ENCODE data around the gene CHRNB1.

Gene CHRNB1

DNA sequence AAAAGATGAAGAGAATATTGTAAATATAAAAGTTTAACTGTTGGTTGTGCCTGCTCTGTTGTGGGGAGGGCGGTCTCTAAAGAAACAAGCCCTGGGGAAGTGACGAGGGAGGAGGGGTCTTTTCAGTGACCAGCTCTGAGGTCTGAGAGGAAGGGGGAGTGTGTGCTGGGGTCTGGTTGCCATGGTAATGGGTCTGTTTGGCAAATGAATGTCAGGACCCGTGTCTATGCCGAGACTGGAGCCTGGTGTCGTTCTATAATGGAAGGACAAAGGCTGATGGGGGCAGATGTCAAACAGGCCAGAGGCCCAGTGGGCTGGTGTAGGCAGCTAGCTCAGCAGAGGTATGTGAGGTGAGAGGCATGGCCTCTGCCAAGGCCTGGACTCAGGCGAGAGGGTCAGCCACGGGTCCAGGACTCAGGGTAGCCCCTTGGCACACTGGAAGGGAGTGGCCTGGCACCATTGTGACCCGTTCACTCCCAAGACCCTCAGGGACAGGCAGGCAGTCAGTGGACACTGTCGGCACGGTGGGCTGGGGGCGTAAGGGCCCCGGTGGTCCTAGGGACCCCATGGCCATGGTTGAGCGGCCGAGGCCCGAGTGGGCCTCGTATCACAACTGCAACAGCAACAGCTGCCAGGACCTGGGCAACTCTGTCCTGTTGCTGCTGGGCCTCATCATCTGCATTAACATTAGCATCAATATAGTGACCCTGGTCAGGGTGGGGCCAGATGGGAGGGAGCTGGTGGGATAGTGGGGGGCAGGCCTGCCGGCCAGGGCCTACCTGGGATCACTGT, 24.8 kb upstream of the CHRNB1 start, which contains the start of gene SPEM1:
TSS of gene SPEM1 (plus strand) at position 506 of the 792 bp plus-strand sequence. CDS start at position 567, 61 bp downstream.
- TF ChIP-seq, protein P1, sequence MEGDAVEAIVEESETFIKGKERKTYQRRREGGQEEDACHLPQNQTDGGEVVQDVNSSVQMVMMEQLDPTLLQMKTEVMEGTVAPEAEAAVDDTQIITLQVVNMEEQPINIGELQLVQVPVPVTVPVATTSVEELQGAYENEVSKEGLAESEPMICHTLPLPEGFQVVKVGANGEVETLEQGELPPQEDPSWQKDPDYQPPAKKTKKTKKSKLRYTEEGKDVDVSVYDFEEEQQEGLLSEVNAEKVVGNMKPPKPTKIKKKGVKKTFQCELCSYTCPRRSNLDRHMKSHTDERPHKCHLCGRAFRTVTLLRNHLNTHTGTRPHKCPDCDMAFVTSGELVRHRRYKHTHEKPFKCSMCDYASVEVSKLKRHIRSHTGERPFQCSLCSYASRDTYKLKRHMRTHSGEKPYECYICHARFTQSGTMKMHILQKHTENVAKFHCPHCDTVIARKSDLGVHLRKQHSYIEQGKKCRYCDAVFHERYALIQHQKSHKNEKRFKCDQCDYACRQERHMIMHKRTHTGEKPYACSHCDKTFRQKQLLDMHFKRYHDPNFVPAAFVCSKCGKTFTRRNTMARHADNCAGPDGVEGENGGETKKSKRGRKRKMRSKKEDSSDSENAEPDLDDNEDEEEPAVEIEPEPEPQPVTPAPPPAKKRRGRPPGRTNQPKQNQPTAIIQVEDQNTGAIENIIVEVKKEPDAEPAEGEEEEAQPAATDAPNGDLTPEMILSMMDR (conservative IDR thresholded peaks at IDR 0.05; ENCODE audit: low read depth), result no peak
- POLR2A ChIA-PET (ENCODE audit: low non-redundant PET), result no interaction called here
- no peak for DNase-seq (ENCODE audit: low spot score)
- H3K27ac ChIP-seq, result no peak within 1 kb of the TSS
- CTCF ChIA-PET, result interaction anchor here (0.6 kb wide), 1 partner anchor 65 kb away, joined by 4 read pairs; no protein-coding TSS in a partner anchor

DNA sequence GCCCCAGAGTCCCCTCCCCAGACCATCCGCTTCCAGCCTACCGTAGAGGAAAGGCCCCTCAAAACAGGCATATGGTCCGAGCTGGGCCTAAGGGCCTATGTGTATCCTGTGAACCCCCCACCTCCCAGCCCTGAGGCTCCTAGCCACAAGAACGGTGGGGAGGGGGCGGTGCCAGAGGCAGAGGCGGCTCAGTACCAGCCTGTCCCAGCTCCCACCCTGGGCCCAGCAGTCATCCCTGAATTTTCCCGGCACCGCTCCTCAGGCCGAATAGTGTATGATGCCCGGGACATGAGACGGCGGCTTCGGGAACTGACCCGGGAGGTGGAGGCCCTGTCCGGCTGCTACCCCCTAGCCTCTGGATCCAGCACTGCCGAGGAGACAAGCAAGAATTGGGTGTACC, 23.7 kb upstream of the CHRNB1 start:
- TF ChIP-seq, protein P1 (conservative IDR thresholded peaks at IDR 0.05; ENCODE audit: low read depth), result no peak
- CTCF ChIA-PET, result no interaction called here
- POLR2A ChIA-PET (ENCODE audit: low non-redundant PET), result no interaction called here
- no peak for DNase-seq (ENCODE audit: low spot score)
- no peak overlapping the region for H3K27ac ChIP-seq

DNA sequence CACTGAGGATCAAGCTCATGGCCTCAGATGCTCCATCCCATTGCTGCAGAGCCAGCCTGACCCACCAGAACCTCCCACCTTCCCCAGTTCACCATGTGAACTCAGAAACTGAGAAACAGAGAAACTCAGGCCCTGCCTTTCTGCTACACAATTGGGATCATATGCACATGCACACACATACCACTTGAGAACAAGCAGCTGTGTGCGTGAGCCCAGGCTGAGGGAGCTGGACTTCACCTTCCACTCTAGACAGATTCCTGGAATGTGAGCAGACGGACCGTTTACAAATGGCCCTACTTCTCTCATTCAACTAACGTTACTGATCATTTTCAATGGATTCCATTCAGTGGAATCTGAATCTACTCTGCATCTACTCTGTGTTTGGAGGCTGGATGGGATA, 21.2 kb upstream of the CHRNB1 start:
- POLR2A ChIA-PET (ENCODE audit: low non-redundant PET), result interaction anchor here (0.6 kb wide), 1 partner anchor 16 kb away, joined by 3 read pairs; no protein-coding TSS in a partner anchor
- no peak overlapping the region for H3K27ac ChIP-seq
- DNase-seq (ENCODE audit: low spot score), result no peak
- TF ChIP-seq, protein P1 (conservative IDR thresholded peaks at IDR 0.05; ENCODE audit: low read depth), result no peak
- CTCF ChIA-PET, result interaction anchor here (0.6 to 0.8 kb wide), 2 partner anchors 11 to 623 kb away, joined by 3 to 4 read pairs; partner anchors contain the start of gene TMEM102

DNA sequence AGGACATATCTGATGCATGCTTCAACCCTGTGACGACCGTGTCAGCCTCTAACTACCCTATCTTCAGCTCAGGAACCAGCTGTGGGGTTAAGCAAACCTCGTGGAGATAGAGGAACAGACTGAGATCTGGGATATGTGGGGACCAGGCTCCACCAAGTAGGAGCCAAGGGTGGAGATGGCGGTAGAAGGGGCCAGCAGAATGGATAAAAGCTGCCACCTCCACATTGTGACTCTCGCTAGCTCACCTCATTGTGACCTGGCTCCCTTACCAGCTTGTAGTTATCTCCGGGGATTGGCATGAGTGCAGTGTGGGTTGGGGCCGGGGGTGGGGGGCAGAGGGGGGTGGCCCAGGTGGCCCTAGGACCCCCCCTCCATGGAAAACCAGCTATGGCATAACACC, 19.5 kb upstream of the CHRNB1 start, which contains the start of gene SPEM2:
TSS of gene SPEM2 (plus strand) at position 301 of the 400 bp plus-strand sequence. CDS start at position 374, 73 bp downstream.
- no peak for DNase-seq (ENCODE audit: low spot score)
- no peak within 1 kb of the TSS for H3K27ac ChIP-seq
- CTCF ChIA-PET, result interaction anchor here (0.7 to 1.0 kb wide), 2 partner anchors 69 to 81 kb away, joined by 3 read pairs; no protein-coding TSS in a partner anchor
- POLR2A ChIA-PET (ENCODE audit: low non-redundant PET), result no interaction called here
- TF ChIP-seq, protein P1 (conservative IDR thresholded peaks at IDR 0.05; ENCODE audit: low read depth), result no peak

DNA sequence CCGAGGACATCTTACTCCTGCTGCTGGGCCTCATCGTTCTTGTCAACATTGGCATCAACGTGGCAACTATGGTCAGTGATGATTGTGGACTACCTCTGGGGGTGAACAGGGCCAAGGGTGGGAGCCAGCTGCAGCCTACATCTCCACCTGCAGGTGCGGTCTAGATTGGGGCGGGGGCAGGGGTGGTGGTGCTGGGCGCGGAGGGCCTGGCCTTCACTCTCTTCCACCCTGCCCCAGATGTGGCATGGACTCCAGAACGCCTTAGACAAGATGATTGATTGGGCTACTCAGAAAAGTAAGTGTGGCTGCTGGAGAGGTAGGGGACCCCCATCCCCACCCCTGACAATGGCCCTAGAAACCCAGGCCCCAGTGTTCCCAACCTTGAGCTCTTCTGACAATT, 19.1 kb upstream of the CHRNB1 start:
- no peak for DNase-seq (ENCODE audit: low spot score)
- ChIA-PET POLR2A (ENCODE audit: low non-redundant PET) (no interaction called here), CTCF (interaction anchor here (1.0 kb wide), 1 partner anchor 69 kb away, joined by 3 read pairs; no protein-coding TSS in a partner anchor)
- H3K27ac ChIP-seq, result no peak overlapping the region
- TF ChIP-seq, protein P1 (conservative IDR thresholded peaks at IDR 0.05; ENCODE audit: low read depth), result no peak

DNA sequence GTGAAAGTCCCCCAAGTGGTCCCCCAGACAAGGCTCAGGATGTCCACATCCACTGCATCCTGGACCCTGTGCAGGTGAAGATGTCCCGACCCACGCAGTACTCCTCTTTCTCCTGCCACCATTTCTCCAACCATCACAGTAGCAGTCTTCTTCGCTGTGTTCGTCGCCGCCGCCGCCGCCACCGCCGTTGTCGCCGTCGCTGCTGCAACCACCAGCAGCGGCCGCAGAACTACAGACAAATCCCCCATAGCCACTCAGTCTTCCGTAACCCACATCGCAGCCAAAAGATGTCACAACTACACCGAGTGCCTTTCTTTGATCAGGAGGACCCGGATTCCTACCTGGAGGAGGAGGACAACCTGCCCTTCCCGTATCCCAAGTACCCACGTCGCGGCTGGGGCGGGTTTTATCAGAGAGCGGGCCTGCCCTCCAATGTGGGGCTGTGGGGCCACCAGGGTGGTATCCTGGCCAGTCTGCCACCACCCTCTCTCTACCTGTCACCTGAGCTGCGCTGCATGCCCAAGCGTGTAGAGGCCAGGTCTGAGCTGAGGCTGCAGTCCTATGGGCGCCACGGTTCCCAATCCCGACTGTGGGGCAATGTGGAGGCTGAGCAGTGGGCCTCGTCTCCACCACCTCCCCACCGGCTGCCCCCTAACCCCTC, 18.5 kb upstream of the CHRNB1 start:
- no peak overlapping the region for H3K27ac ChIP-seq
- TF ChIP-seq, protein P1 (conservative IDR thresholded peaks at IDR 0.05; ENCODE audit: low read depth), result no peak
- POLR2A ChIA-PET (ENCODE audit: low non-redundant PET), result no interaction called here
- CTCF ChIA-PET, result no interaction called here
- no peak for DNase-seq (ENCODE audit: low spot score)

Measured in RWPE1 (cell line).